Fibroblast of the aortic adventitia (primary cell): ENCODE measurements around the gene CYFIP1. TPM values are rescaled to one million over a fixed set of nuclear protein-coding genes. Genes with fewer than 3 reads are reported as not detected.

ENCODE experiments used
- DNase-seq: peaks from one replicate; pipeline ENCODE4 v3.0.0-alpha.2; 2010; ENCODE audit warnings: low read depth
- H3K4me3 ChIP-seq: 2 replicates; pipeline ENCODE4 v1.5.1; 2011; ENCODE audit warnings: low read depth, mild to moderate bottlenecking, control low read depth, low read length, moderate library complexity
- CTCF ChIP-seq: IDR thresholded peaks from 2 replicates; pipeline ENCODE4 v1.5.1; 2011; ENCODE audit warnings: mild to moderate bottlenecking, low read length, control low read depth, inconsistent platforms; ENCODE audit not compliant: insufficient read depth
- total RNA-seq: library from RNA; depleted of rRNA; stranded (reverse); fragments of >200 nt; gene quantifications from 2 replicates; pipeline ENCODE4 v1.2.3, GENCODE V29; 2012; ENCODE audit warnings: low replicate concordance

CYFIP1 gene
- total RNA-seq, 1 donor = 95.8 TPM

DNA sequence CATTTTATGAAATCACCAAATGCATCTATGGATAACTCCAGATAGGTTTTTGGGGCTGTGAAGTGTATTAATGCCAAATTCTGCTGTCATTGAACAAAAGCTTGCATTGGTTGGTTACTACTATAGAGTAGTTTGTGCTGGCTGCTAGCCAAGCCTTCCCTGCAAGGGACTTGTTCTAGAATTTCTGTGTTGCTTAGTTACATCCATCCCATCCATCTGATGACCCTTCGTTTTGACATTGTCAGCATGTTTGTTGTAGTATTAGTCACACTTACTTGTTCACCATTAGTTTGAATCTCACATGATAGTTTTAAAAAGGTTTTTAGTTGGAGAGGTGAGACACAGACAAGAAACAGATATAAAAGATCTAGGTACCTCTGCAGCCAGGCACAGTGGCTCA, 148.7 kb downstream of the CYFIP1 start:
- no peak overlapping the region for H3K4me3 ChIP-seq
- TF ChIP-seq CTCF = no peak
- no peak for DNase-seq

GRCh38 chr15:22827125-22827524, 153.0 kb downstream of the CYFIP1 start:
- DNase-seq = no peak
- H3K4me3 ChIP-seq = no peak overlapping the region

DNA sequence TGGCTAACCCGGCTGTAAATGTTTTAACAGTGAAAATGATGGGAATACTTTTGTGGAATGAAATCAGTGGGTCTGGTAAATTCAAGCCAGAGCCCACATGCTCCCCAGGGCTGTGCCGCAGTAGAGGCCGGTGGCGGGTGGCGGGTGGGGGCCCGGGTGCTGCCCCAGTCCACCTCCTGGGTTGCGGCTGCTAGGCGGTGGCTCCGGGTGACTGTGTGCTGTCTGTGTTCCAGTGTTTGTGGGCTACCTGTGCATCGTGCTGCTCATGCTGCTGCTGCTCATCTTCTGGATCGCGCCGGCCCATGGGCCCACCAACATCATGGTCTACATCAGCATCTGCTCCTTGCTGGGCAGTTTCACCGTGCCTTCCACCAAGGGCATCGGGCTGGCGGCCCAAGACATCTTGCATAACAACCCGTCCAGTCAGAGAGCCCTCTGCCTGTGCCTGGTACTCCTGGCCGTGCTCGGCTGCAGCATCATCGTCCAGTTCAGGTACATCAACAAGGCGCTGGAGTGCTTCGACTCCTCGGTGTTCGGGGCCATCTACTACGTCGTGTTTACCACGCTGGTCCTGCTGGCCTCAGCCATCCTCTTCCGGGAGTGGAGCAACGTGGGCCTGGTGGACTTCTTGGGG, 156.6 kb downstream of the CYFIP1 start:
- TF ChIP-seq CTCF = no peak
- no peak overlapping the region for H3K4me3 ChIP-seq

More at GRCh38 chr15:22827125-22827524, 153.0 kb downstream of the CYFIP1 start:
- no peak for TF ChIP-seq CTCF

DNA sequence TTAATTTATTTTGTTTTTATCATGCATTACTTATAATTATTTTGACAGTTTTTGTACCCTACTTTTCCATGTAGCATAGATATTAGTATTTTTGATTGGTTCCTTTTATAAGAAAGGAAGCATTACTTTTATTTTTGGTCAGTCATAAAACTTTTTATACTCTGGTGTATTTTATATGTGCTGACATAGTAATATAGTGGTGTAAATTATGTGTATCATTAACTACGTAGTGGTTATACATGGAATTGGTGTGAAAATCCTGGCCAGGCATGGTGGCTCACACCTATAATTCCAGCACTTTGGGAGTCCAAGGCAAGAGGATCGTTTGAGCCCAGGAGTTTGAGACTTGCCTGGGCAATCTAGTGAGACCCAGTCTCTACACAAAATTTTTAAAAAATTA, 160.5 kb downstream of the CYFIP1 start:
- no peak overlapping the region for H3K4me3 ChIP-seq
- no peak for DNase-seq
- TF ChIP-seq CTCF = no peak

More for the DNA sequence above, 156.6 kb downstream of the CYFIP1 start:
- DNase-seq = no peak

Other genes with a start within 250 kb of the CYFIP1 start
- gene NIPA1, start 193.7 kb downstream of the CYFIP1 start, total RNA-seq = 4.2 and 12.3 TPM in 2 replicates
- gene NIPA2, start 141.7 kb downstream of the CYFIP1 start, total RNA-seq = 74.7 and 75.3 TPM in 2 replicates
- gene TUBGCP5, start 59.2 kb upstream of the CYFIP1 start, total RNA-seq = 17.3 and 37.5 TPM in 2 replicates
- gene GOLGA6L1, start 156.5 kb upstream of the CYFIP1 start, total RNA-seq = not detected in 2 replicates